ENCODE data around the gene EVPLL. TPM values are rescaled to one million over a fixed set of nuclear protein-coding genes. Genes with fewer than 3 reads are reported as not detected.
"Not testable (repeated sequence)": the region's sequence is repeated elsewhere in the genome, so short reads cannot be mapped to it uniquely, and the experiment has no call there.

EVPLL gene
- total RNA-seq, 1 donor from 2014 or later: not detected

DNA sequence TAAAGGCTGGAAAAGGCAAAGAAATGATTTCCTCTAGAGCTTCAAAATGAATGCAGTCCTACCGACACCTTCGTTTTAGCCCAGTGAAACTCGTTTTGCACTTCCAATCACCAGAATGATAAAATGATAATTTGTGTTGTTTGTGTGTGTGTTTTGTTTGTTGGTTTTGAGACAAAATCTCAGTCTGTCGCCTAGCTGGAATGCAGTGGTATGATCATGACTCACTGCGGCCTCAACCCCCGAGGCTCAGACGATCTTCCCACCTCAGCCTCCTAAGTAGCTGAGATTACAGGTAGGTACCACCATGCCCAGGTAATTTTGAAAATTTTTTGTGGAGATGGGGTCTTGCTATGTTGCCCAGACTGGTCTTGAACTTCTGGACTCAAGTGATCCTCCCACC is 3.4 kb upstream of the EVPLL start:
- ATAC-seq (no peak), DNase-seq (ENCODE audit: low spot score) (no peak)
- intact Hi-C loops (cut with DNase I): no loop called here

DNA sequence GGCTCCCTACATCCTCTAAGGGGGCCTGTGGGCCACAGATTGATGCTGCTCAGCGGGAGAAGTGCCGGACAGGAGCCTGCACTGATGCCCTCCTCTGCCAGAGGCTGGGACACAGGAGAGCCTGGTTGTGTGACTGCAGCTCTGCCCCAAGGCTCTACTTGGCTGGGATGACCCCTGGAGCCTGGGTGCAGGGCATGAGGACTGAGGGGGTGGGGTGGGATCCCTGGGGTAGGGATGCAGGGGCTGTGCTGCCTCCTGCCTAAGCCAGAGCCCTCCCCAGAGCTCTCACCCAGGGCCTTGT is 577 bp downstream of the EVPLL start:
- intact Hi-C loops (cut with DNase I): no loop called here
- no peak for ATAC-seq
- DNase-seq (ENCODE audit: low spot score): no peak

DNA sequence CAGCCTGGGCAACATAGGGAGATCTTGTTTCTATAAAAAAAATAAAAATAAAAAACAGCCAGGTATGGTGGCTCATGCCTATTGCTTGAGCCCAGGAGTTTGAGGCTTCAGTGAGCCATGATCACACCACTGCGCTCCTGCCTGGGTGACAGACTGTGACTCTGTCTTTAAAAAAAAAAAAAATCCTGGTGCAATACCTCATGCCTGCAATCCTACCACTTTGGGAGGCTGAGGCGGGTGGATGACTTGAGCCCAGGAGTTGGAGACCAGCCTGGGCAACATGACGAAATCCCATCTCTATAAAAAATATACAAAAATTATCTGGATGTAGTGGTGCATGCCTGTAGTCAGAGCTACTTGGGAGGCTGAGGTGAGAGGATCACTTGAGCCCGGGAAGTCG is 1.0 kb downstream of the EVPLL start:
- DNase-seq (ENCODE audit: low spot score); ATAC-seq; intact Hi-C loops (cut with DNase I): not testable (repeated sequence)

DNA sequence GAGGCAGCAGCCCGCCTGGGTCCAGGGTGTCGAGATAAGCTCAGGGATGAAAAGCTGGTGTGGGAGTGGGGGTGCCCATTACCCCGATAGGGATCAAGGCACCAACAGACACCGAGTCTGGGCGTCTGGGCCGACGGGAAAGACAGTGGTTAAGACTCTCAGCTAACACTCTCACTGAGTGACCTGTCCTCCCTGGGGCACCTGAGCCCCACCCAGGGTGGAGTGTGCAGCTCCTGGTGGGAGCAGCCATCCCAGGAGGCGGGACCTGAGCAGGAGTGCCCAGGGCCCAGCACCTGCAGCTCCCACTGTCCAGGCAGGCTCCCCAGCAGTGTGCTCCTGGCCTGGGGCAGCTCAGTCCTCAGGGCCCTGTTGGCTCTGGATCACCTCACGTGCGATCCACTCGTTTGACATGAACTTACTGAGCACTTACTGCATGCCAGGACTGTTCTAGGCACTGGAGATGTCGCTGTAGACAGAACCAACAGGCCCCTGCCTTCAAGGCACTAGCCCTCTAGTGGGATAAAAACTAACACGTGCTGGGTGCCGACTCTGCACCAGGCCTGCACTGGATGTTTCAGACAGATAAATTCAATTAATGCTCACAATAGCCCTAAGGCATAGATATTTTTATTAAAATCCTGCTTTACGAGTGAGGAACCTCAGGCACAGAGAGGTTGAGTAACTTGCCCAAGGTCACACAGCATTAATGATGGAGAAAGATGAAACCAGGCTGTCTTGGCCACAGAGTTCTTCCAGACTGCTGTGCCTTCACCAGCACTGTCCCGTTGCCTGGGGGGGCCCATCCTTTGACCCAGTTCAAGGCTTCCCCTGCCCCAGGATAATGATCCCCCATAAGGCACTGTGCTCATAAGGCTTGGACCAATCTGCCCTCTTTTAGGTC is 1.9 kb downstream of the EVPLL start:
- DNase-seq (ENCODE audit: low spot score) (peak; percentile 42), ATAC-seq (no peak)
- intact Hi-C loops (cut with DNase I): no loop called here

DNA sequence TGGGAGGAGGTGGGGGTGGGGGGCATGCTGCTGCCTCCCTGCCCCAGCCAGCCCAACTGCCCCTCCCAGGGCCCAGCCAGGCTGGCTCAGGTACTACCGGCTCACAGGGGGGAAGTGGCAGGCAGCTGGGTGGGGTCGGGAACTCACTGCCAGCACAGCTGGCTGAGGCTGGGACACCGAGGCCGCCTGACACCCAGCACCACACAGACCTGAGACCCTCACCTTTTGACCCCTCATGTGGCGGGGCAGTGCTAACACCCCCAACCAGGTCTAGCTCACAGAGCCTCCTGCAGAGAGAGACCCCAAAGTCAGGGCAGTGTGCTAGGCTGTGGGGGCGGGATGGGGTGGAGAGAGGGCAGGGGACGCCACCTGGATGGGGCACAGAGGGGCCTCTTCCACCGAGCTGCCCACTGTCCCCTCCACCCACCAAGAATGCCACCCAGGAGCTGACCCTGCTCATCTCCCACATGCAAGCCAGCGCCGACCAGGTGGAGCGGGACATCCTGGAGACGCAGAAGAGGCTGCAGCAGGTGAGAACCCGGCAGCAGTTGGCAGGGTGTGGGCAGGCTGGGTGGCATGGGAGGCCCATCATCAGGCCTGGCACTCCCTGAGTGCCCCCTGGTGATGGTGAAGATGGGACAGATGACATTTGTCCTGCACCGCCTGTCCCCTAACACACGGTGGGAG is 3.0 kb downstream of the EVPLL start:
- peak; percentile 55 for DNase-seq (ENCODE audit: low spot score)
- intact Hi-C loops (cut with DNase I): no loop called here
- no peak for ATAC-seq

DNA sequence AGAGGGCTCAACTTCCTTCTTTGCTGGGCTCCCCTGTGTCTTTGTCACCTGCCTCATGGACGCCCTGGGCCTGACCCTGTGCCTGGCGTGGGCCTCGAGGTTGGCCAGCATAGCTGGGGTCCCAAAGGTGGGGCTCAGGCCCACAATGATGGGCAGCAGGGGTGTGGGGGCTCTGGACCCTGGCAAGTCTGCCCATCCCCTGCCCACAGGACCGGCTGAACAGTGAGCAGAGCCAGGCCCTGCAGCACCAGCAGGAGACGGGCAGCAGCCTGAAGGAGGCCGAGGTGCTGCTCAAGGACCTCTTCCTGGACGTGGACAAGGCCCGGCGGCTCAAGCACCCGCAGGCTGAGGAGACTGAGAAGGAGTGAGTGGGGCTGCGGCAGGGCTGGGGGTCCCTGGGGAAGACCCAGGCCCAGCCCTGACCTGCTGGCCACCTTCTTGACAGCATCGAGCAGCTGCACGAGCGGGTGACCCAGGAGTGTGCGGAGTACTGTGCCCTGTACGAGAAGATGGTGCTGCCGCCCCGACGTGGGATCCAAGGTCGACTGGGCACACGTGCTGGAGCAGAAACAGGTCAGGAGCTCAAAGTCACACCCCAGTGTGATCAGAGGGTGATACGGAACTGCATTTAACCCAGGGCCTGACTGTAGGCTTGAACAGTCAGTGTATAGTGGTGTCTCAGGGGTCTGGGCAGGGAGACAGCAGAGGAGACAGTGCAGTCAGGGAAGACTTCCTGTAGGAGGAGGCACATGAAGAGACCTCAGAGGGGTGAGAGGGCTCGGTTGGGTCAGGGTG is 3.8 kb downstream of the EVPLL start:
- intact Hi-C loops (cut with DNase I): no loop called here
- DNase-seq (ENCODE audit: low spot score): peak; percentile 40
- no peak for ATAC-seq

DNA sequence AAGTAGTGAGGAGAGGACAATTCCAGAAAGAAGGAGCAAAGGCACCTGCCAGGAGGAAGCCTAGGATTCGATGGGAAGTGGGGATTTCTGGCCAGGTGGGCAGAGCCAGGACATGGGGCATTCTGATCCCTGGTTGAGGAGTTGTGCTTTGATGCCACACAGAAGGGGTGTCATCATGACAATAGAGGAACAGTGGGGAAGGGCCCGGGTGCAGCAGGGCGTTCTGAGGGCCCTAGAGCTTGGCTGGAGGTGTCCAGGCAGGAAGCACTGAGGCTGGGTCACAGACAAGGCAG is 4.3 kb downstream of the EVPLL start:
- DNase-seq (ENCODE audit: low spot score) (peak; percentile 12), ATAC-seq (no peak)
- intact Hi-C loops (cut with DNase I): no loop called here

DNA sequence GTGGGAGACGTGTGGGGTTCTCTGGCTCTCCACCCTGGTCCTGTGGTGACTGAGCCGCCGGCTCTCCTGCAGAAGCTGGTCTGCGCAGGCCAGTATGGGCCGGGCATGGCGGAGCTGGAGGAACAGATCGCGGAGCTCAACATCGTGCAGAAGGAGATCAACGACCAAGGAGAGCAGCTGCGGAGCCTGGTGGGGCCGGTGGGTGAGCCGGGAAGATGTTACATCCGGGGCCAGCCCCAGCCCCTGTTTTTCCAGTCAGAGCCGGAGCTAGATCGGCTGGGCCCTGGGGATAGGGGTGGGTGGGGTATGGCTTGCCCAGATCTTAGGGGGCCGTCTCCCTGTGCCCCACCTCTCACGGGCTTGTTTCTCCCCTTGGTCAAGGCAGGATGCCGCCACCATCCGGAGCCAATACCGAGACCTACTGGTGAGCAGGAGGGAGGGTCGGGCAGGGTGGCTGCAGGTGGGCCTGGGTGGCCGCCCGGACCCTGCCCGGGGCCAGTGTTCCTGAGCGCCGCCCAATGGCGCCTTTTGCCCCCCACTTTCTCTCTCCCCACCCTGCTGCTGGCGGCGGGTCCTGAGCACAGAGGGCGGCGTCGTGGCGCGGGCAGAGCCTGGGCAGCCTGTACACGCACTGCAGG is 5.0 kb downstream of the EVPLL start:
- intact Hi-C loops (cut with DNase I): no loop called here
- DNase-seq (ENCODE audit: low spot score) (peak; percentile 53), ATAC-seq (no peak)

DNA sequence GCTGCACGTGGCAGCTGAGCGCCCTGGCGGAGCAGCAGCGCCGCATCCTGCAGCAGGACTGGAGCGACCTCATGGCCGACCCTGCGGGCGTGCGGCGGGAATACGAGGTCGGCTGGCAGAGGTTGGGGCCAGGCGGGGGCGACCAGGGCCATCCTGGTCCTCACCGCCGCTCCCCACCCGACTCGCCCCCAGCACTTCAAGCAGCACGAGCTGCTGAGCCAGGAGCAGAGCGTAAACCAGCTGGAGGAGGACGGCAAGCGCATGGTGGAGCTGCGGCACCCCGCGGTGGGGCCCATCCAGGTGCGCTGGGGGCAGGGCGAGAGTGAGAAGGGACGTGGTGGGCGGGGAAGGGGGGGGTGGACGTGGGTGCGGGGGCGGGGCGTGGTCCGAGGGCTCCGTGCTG is 5.5 kb downstream of the EVPLL start:
- intact Hi-C loops (cut with DNase I); DNase-seq (ENCODE audit: low spot score): not testable (repeated sequence)
- ATAC-seq: peak; percentile 40

DNA sequence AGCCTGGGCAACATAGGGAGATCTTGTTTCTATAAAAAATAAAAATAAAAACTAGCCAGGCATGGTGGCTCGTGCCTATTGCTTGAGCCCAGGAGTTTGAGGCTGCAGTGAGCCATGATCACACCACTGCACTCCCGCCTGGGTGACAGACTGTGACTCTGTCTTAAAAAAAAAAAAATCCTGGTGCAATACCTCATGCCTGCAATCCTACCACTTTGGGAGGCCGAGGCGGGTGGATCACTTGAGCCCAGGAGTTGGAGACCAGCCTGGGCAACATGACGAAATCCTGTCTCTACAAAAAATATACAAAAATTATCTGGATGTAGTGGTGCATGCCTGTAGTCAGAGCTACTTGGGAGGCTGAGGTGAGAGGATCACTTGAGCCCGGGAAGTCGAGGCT is 6.7 kb downstream of the EVPLL start:
- intact Hi-C loops (cut with DNase I); ATAC-seq; DNase-seq (ENCODE audit: low spot score): not testable (repeated sequence)

DNA sequence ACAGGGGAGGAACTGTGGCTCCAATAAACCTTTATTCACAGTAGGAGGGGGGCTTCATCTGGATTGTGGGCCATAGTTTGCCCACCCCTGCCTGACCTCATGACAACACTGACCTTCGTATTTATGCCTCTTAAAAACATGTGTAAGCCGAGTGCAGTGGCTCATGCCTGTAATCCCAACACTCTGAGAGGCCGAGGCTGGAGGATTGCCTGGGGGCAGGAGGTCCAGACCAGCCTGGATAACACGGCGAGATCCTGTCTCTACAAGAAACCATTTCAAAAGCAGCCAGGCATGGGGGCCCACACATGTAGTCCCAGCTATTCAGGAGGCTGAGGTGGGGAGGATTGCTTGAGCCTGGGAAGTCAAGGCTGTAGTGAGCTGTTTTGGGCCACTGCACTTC is 10.0 kb downstream of the EVPLL start:
- ATAC-seq; intact Hi-C loops (cut with DNase I); DNase-seq (ENCODE audit: low spot score): not testable (repeated sequence)

DNA sequence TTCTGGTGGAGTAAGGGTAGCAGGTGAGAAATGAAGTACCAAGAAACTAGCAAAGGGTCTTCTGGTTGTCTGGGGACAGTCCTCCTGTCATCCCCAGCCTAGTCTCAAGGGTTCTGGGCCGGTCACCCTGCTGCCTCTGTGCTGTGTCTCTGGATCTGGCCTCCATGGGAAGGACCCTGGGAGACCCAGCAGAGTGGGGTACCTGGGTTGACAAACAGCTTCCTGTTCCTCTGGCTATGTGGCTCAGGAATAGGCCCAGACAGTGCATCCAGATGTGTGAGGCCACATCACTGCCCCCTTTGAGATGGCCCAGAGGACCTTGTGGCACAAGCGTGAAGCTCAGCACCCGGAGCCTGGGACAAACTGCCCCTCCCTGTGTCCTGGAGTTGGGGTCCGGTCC is 10.7 kb downstream of the EVPLL start:
- intact Hi-C loops (cut with DNase I); DNase-seq (ENCODE audit: low spot score); ATAC-seq: not testable (repeated sequence)

DNA sequence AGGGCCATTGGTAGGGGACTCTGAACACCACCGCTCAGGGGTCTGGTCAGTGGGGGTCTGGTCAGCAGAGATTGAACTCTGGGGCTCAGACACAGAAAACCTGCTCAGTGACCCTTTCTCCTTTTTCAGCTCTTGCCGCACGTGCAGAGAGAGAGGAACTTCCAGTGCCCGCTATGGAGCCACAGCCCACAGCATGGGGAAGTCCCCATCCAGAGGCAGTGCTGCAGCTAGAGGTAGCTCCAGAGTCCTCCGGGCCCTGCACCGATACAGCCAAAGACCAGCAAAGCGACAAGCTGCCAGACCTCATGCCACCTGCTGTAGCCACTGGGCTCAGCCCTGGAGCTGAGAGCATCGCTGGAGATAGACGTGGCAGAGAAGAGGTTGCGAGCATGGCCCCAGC is 11.2 kb downstream of the EVPLL start:
- ATAC-seq: peak; percentile 65
- DNase-seq (ENCODE audit: low spot score); intact Hi-C loops (cut with DNase I): not testable (repeated sequence)

DNA sequence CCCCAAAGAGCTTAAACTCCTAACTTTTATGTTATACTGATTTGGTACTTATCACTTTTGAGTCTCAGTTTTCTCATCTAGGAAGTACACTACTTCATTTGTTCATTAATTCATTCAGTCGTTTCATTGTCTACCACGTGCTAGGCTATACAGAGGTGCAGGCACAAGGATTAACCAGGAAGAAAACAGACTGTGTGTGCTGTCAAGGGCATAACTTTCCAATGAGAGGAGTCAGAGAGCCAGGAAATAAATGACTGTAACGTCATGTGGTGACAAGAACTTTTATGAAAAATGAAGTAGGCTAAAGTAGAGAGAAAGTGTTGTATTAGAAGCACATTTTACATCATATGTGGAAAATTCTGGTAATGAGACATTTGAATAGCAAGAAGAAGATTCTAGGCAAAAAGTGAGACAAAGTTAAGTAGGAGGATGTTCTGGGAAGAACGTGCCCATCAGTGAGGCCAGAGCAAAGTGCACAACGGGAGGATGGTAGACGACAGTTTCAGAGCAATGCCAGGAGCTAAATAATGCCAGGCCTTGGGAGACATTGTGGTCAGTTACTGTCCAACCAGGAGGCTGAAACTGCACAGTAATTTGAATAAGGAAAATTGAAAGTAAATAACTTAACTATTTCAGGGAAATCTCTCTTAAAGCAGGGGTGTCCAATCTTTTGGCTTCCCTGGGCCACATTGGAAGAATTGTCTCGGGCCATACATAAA is 24.5 kb downstream of the EVPLL start:
- DNase-seq (ENCODE audit: low spot score); ATAC-seq; intact Hi-C loops (cut with DNase I): not testable (repeated sequence)

DNA sequence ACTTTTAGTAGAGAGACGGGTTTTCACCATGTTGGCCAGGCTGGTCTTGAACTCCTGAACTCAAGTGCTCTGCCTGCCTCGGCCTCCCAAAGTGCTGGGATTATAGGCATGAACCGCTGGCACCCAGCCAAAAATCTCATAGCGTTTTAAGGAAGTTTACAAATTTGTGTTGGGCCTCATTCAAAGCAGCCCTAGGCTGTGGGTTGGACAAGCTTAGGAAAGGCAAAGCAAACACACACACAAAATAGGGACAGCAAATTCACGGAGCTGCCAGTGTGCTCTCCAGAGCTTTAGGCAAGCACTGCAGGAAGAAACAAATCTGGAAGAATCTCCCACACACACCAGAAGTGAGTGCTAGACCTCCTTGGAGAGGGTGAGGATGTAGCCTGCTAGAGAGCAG is 25.6 kb downstream of the EVPLL start:
- DNase-seq (ENCODE audit: low spot score); intact Hi-C loops (cut with DNase I); ATAC-seq: not testable (repeated sequence)

DNA sequence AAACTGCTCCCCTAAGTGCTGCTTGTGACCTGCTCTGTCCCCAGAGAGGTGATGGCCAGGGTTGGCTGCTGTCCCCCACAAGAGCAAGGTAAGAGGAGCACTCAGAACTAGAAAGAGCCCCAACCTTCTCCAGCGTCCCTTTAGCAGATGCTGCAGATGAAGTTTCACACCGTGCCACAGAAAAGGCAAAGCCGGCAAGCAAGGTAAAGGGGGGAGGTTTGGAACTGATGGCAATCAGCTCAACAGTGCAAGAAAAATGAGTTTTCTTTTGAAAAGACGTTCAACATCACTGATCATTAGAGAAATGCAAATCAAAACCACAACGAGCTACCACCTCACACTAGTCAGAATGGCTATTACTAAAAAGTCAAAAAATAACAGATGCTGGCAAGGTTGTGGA is 26.0 kb downstream of the EVPLL start:
- ATAC-seq; intact Hi-C loops (cut with DNase I): not testable (repeated sequence)

DNA sequence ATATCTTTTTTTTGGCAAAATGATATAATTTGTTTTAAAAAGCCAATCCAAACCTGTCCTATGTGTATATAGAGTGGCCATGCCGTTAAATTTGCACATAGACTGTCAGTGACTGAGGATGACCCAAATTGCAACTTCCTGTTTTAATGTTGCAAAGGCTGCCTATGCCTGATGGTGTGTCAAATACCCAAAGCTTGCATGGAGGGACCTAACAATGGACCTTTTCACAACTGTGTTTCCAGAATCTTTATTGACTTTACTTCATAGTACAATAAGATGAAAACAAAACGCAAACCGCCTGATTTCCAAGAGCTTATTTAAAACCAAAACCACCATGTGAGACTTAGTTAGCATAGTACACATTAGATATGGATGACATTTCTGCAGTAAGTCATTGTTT is 31.3 kb downstream of the EVPLL start:
- intact Hi-C loops (cut with DNase I); ATAC-seq; DNase-seq (ENCODE audit: low spot score): not testable (repeated sequence)

More for the DNA sequence above, 26.0 kb downstream of the EVPLL start:
- DNase-seq (ENCODE audit: low spot score): not testable (repeated sequence)

DNA sequence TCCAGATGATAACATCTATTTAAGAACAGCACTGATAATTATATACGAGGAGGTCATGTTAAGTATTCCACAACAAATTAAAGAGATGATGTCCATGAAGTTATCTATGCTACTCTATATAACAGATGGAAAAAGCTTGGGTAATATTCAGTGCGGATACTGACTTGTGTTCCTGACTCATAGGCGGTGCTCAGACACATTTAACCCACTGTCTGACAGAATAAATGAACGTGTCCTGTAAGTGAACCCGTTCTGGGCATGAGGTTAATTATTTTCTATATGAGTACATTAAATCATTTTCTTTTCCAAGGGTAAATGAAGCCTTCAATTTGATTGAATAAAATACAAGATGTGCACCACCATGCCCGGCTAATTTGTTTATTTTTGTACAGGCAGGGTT is 31.7 kb downstream of the EVPLL start:
- DNase-seq (ENCODE audit: low spot score); ATAC-seq; intact Hi-C loops (cut with DNase I): not testable (repeated sequence)

All from sciatic nerve (tissue), 2 donors.